NCI-H510A treated with DMSO at 0.1 percent for 48 hours (cell line): ENCODE data around the gene SRGAP3.
"Not testable (repeated sequence)": the region's sequence is repeated elsewhere in the genome, so short reads cannot be mapped to it uniquely, and the experiment has no call there.

Source experiments
- DNase-seq: peaks from one replicate; lab custom pipeline; 2025; lab: John Stamatoyannopoulos, UW

The SRGAP3 gene

GRCh38 chr3:9249273-9250192 lies at the start of gene SRGAP3:
SRGAP3 (minus strand) TSS chr3:9249646; CDS start chr3:9248951, 695 bp downstream.
- DNase-seq = peak; percentile 90

GRCh38 chr3:9298236-9298635 lies 48.8 kb upstream of the SRGAP3 start:
- DNase-seq = no peak

DNA sequence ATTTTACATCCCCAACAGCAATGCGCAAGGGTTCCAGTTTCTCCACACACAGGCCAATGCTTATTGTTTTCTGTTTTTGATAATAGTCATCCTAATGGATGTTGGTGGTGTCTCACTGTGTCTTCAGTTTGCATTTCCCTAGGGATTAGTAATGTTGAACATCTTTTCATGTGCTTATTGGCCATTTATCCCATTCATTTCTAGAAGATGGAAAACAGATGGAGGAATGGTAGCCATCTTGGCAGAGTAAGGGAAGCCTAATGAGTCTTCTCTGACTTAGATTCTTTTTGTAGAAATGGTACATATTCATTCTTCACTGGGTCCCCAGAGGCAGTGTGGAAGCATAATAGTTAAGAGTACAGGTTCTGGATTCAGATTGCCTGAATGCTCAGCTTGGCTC lies 46.8 kb upstream of the SRGAP3 start:
- no peak for DNase-seq

DNA sequence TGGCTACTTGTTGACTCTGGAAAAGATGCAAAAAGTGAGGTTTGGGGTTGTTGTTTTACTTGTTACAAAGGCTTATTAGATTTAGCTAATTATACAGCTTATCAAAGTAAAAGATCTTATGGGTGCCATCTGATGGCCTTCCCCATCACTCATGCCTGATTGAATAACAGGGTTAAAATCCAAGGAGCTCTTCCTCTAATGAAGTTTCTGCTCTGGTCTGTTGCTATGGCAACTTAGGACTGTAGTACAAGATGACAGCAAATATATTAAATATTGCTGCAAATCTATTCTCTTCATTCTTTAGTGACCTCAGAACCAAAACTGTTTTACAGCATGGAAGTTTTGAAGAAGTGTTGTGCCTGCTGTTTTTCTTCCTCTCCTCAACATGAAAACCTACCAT lies 45.6 kb upstream of the SRGAP3 start:
- DNase-seq = no peak

- DNase-seq = not testable (repeated sequence)
Observed at GRCh38 chr3:9293953-9294352, 44.5 kb upstream of the SRGAP3 start.

- DNase-seq = no peak
Observed at GRCh38 chr3:9293076-9293475, 43.6 kb upstream of the SRGAP3 start.

GRCh38 chr3:9292516-9292915 lies 43.1 kb upstream of the SRGAP3 start:
- no peak for DNase-seq

GRCh38 chr3:9291821-9292410 lies 42.5 kb upstream of the SRGAP3 start:
- no peak for DNase-seq

- no peak for DNase-seq
Observed at GRCh38 chr3:9290566-9290965, 41.1 kb upstream of the SRGAP3 start.

DNA sequence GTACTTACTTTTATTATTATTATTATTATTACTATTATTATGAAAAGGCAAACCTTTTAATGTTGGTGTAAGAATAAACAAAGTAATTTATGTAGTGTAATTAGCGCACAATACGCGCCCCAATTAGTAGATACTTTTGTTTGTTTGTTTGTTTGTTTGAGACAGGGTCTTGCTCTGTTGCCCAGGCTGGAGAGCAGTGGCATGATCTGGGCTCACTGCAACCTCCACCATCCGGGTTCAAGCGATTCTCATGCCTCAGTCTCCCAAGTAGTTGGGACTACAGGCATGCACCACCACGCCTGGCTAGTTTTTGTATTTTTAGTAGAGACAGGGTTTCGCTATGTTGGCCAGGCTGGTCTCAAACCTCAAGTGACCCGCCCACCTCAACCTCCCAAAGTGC lies 32.1 kb upstream of the SRGAP3 start:
- DNase-seq = not testable (repeated sequence)

- DNase-seq = no peak
Observed at GRCh38 chr3:9280451-9281219, 31.2 kb upstream of the SRGAP3 start.

- DNase-seq = no peak
Observed at GRCh38 chr3:9279966-9280365, 30.5 kb upstream of the SRGAP3 start.

DNA sequence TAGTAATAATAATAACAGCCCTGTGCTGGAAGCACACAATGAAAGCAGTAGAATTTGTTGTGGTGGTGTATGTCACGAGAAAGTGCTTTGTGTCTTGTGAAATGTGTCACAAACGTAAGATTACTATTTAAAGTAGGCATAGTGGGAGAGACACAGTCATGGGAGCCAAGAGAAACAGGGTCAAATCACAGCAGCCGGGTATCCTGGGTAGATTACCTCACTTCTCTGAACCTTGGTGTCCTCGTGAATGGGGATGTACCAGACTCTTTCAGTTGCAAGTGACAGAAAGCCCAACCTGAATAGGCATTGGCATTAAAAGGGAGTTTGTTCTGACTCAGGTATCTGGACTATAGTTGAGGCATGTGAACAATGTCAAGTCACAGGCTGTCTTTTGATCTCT lies 29.1 kb upstream of the SRGAP3 start:
- DNase-seq = no peak

DNA sequence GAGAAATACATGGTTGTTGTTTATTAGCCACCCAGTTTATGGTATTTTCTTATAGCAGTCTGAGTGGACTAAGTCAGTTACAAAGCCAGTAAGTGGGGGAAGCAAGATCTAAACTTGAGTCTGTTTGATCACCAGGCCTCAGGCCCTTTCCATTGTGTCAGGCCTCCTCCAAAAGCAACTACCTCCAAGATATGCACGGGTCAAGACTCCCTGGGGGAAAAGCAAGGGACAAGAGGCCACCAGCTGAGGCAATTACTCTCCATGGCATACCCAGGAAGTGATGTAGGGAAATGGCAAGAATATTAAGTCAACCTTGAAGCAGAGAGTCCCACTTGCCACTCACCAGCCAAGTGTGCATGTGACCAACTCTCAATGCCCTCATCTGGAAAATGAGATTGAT lies 28.6 kb upstream of the SRGAP3 start:
- DNase-seq = no peak

DNA sequence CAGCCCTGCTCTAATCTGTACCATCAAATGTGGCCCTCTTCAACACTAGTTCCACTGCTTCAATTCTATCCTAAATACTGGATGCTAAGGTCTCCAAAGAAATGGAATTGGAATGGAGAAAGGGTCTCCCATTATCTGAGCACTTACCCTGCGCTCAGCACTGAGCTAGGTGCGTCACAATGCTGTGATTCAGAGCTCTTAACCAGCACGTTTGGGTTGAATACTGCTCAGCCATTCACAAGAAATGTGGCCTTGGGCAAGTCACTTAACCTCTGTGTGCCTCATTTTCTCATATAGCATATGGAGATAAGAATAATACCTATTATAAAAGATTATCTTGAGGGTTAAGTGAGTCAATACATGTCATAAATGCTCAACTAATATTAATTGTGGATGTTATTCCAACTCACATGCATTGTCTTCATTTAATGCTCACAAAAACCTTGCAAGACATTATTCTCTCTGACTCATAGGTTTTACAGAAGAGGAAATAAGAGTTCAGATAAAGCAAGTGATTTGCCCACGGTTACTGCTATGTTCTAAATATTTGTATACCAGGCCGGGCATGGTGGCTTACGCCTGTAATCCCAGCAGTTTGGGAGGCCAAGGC lies 27.4 kb upstream of the SRGAP3 start:
- no peak for DNase-seq

DNA sequence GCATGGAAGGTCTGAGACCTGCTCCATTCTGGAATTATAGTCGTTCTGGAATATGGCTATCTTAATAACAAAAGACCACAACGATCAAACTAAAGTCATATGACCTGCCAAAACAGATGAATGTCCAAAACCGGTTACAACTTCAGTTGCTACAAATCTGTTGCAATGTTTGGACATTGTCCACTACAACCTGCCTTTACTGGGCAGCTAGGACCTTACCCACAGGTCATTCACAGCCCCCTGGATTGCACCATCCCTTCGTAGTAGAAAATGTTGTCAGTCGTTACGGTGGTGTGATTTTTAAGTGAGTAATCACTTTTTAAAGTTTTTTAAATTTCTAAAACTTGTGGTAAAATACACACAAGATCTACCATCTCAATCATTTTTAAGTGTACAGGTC lies 22.5 kb upstream of the SRGAP3 start:
- DNase-seq = no peak

- DNase-seq = no peak
Observed at GRCh38 chr3:9270704-9271103, 21.3 kb upstream of the SRGAP3 start.

DNA sequence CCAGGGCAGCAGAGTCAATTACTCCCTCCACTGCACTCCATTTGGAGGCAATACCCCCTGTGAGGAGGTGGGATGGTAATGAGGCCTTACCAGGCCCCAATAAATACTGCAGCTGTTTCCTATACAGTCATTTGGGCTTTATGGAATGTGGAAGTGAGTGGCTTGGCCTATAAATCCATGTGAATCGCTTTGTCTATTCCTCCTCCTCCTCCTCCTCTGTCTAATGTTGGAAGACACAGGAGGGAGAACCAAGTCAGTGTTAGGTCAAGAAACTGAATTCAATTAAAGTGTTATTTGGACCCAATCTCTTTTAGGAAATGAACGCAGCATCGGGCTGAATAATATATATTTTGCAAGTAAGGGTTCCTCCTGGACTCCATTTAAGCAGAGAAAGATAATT lies 17.3 kb upstream of the SRGAP3 start:
- no peak for DNase-seq

GRCh38 chr3:9260305-9260704 lies 10.9 kb upstream of the SRGAP3 start:
- DNase-seq = peak; percentile 19

GRCh38 chr3:9257092-9257491 lies 7.6 kb upstream of the SRGAP3 start:
- DNase-seq = no peak

DNA sequence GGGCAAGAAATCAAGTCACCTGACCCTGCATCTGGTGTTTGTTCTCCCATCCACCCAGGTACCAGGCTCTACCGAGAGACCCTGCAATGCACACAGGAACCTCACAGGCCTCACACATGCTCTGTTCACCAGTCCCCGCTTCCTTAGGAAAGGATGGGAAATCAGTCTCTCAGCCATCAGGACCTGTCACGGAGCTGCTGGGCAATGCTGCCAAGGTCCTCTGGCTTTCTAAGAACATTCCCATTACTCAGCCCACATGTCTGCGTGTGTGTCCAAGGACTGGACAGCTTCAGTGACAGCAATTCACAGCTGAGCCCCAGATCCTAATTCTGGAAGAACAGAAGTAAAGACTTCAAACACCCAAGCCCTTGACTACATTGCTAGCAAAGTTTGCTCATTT lies 6.5 kb upstream of the SRGAP3 start:
- no peak for DNase-seq

DNA sequence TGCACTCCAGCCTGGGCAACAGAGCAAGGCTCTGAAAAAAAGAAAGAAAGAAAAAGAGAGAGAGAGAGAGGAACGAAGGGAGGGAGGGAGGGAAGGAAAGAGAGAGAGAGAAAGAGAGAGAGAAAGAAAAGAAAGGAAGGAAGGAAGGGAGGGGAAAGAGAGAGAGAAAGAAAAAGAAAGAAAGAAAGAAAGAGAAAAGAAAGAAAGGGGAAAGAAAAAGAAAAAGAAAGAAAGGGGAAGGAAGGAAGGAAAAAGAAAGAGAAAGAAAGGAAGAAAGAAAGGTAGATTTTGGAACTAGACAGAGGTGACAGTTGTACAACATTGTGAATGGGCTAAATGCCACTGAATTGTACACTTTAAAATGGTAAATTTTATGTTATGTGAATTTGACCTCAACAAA lies 5.3 kb upstream of the SRGAP3 start:
- DNase-seq = no peak
